Neural cell (in vitro differentiated cells): ENCODE results near the gene TSPAN31. TPM values are rescaled to one million over a fixed set of nuclear protein-coding genes. Genes with fewer than 3 reads are reported as not detected.

Source experiments
- H2AFZ ChIP-seq: fragments of 200-600, 300-800 bp; sonication (generic), shearing (Covaris generic); 2 replicates; pipeline ENCODE4 v1.6.0; 2014; ENCODE audit warnings: low read depth, mild to moderate bottlenecking, antibody characterized with exemption, low read length, moderate library complexity
- H3F3A ChIP-seq: fragments of 200-600 bp; shearing (Covaris generic); 2 replicates; pipeline ENCODE4 v1.6.1; 2016; ENCODE audit warnings: mild to moderate bottlenecking, moderate library complexity, mixed read lengths, antibody characterized with exemption, low read length; ENCODE audit not compliant: insufficient read depth, poor library complexity, severe bottlenecking
- H3K27ac ChIP-seq: fragments of 200-600, 300-800 bp; sonication (generic), shearing (Covaris generic); 2 replicates; pipeline ENCODE4 v1.5.1; 2014; ENCODE audit warnings: mild to moderate bottlenecking, low read length, moderate library complexity
- H3K27me3 ChIP-seq: fragments of 300-800, 200-600 bp; sonication (generic), shearing (Covaris generic); 2 replicates; pipeline ENCODE4 v1.6.0; 2014; ENCODE audit warnings: mild to moderate bottlenecking, low read depth, low read length, moderate library complexity; ENCODE audit not compliant: insufficient read depth
- H3K36me3 ChIP-seq: fragments of 300-800, 200-600 bp; sonication (generic), shearing (Covaris generic); 2 replicates; pipeline ENCODE4 v1.5.1; 2014; ENCODE audit warnings: mild to moderate bottlenecking, antibody characterized with exemption, low read length, moderate library complexity; ENCODE audit not compliant: insufficient read depth
- H3K4me2 ChIP-seq: fragments of 300-800, 200-600 bp; sonication (generic), shearing (Covaris generic); 2 replicates; pipeline ENCODE4 v1.6.0; 2014; ENCODE audit warnings: mild to moderate bottlenecking, low read length
- H3K4me3 ChIP-seq: fragments of 300-800, 200-600 bp; sonication (generic), shearing (Covaris generic); 2 replicates; pipeline ENCODE4 v1.5.1; 2014; ENCODE audit warnings: mild to moderate bottlenecking, low read length, moderate library complexity
- H3K79me2 ChIP-seq: fragments of 200-600 bp; shearing (Covaris generic); replicated peaks from 2 replicates; pipeline ENCODE4 v1.6.0; 2014; ENCODE audit warnings: mild to moderate bottlenecking, low read length, moderate library complexity; ENCODE audit not compliant: insufficient read depth
- H3K9ac ChIP-seq: fragments of 300-800, 200-600 bp; sonication (generic), shearing (Covaris generic); 2 replicates; pipeline ENCODE4 v1.6.1; 2016; ENCODE audit warnings: mild to moderate bottlenecking, low read length, mixed read lengths
- H3K9me2 ChIP-seq: fragments of 200-600 bp; shearing (Covaris generic); 2 replicates; pipeline ENCODE4 v1.6.1; 2016; ENCODE audit warnings: mild to moderate bottlenecking, low read length, mixed read lengths; ENCODE audit not compliant: insufficient read depth
- H3K9me3 ChIP-seq: fragments of 200-600, 300-800 bp; sonication (generic), shearing (Covaris generic); 2 replicates; pipeline ENCODE4 v1.6.1; 2016; ENCODE audit warnings: mild to moderate bottlenecking, mixed run types, low read length, moderate library complexity, mixed read lengths
- H4K20me1 ChIP-seq: fragments of 200-600 bp; shearing (Covaris generic); 2 replicates; pipeline ENCODE4 v1.6.1; 2016; ENCODE audit warnings: mild to moderate bottlenecking, mixed run types; ENCODE audit not compliant: insufficient read depth
- EP300 ChIP-seq: fragments of 450-650 bp; conservative IDR thresholded peaks from 2 replicates; pipeline ENCODE4 v1.6.1; 2014; ENCODE audit warnings: antibody characterized with exemption, mild to moderate bottlenecking, moderate library complexity; ENCODE audit not compliant: poor library complexity, severe bottlenecking
- EZH2 ChIP-seq: fragments of 200-600, 300-800 bp; shearing (Covaris generic), sonication (generic); IDR thresholded peaks from 2 replicates; pipeline ENCODE4 v1.6.1; 2014; ENCODE audit warnings: antibody characterized with exemption, low read length, borderline replicate concordance, mild to moderate bottlenecking; ENCODE audit not compliant: insufficient read depth, poor library complexity, severe bottlenecking
- MXI1 ChIP-seq: fragments of 450-650 bp; conservative IDR thresholded peaks from 2 replicates; pipeline ENCODE4 v1.6.1; 2014; ENCODE audit warnings: antibody characterized with exemption, mild to moderate bottlenecking; ENCODE audit not compliant: poor library complexity, severe bottlenecking
- POLR2AphosphoS5 ChIP-seq: IDR thresholded peaks from 2 replicates; pipeline ENCODE4 v1.6.1; 2012
- RAD21 ChIP-seq: fragments of 450-650 bp; conservative IDR thresholded peaks from 2 replicates; pipeline ENCODE4 v1.6.1; 2014; ENCODE audit warnings: antibody characterized with exemption, mild to moderate bottlenecking, moderate library complexity
- SMC3 ChIP-seq: fragments of 450-650 bp; conservative IDR thresholded peaks from 2 replicates; pipeline ENCODE4 v1.6.1; 2014; ENCODE audit warnings: antibody characterized with exemption, mild to moderate bottlenecking, moderate library complexity; ENCODE audit not compliant: poor library complexity
- TAF1 ChIP-seq: IDR thresholded peaks from 2 replicates; pipeline ENCODE4 v1.6.1; 2012; ENCODE audit warnings: low read depth
- polyA plus RNA-seq: library from polyadenylated mRNA; depleted of rRNA; stranded (reverse); fragments of >200 nt; gene quantifications from 2 replicates; pipeline ENCODE4 v1.2.3, GENCODE V29; 2014
- TF ChIP-seq, protein P1 (sequence below): IDR thresholded peaks from 2 replicates; pipeline ENCODE4 v1.6.1; 2012; ENCODE audit warnings: borderline replicate concordance
- TF ChIP-seq, protein P2 (sequence below): fragments of 450-650 bp; IDR thresholded peaks from 2 replicates; pipeline ENCODE4 v1.5.1; 2014; ENCODE audit warnings: antibody characterized with exemption, mild to moderate bottlenecking, moderate library complexity; ENCODE audit not compliant: poor library complexity, severe bottlenecking

The TSPAN31 gene
- polyA plus RNA-seq, 1 donor from 2014 or later = 85.3 TPM

GRCh38 chr12:57770734-57771133 is 25.9 kb downstream of the TSPAN31 start:
- Histone ChIP-seq H3K9me2 (no peaks in the 10 kb centered on the region), H2AFZ (no peak overlapping the region), H3K27ac (no peak overlapping the region), H3K27me3 (peaks cover 20% of the 10 kb centered on the region), H3K4me2 (no peak overlapping the region), H3K9ac (no peak overlapping the region), H3K4me3 (no peak overlapping the region), H3F3A (no peaks in the 10 kb centered on the region), H3K79me2 (no peaks in the 10 kb centered on the region), H3K36me3 (no peaks in the 10 kb centered on the region), H3K9me3 (no peaks in the 10 kb centered on the region), H4K20me1 (no peaks in the 10 kb centered on the region)
- TF ChIP-seq SMC3 = no peak
- no peak for TF ChIP-seq POLR2AphosphoS5
- TF ChIP-seq, protein P1, sequence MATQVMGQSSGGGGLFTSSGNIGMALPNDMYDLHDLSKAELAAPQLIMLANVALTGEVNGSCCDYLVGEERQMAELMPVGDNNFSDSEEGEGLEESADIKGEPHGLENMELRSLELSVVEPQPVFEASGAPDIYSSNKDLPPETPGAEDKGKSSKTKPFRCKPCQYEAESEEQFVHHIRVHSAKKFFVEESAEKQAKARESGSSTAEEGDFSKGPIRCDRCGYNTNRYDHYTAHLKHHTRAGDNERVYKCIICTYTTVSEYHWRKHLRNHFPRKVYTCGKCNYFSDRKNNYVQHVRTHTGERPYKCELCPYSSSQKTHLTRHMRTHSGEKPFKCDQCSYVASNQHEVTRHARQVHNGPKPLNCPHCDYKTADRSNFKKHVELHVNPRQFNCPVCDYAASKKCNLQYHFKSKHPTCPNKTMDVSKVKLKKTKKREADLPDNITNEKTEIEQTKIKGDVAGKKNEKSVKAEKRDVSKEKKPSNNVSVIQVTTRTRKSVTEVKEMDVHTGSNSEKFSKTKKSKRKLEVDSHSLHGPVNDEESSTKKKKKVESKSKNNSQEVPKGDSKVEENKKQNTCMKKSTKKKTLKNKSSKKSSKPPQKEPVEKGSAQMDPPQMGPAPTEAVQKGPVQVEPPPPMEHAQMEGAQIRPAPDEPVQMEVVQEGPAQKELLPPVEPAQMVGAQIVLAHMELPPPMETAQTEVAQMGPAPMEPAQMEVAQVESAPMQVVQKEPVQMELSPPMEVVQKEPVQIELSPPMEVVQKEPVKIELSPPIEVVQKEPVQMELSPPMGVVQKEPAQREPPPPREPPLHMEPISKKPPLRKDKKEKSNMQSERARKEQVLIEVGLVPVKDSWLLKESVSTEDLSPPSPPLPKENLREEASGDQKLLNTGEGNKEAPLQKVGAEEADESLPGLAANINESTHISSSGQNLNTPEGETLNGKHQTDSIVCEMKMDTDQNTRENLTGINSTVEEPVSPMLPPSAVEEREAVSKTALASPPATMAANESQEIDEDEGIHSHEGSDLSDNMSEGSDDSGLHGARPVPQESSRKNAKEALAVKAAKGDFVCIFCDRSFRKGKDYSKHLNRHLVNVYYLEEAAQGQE = no peak
- TF ChIP-seq, protein P2, sequence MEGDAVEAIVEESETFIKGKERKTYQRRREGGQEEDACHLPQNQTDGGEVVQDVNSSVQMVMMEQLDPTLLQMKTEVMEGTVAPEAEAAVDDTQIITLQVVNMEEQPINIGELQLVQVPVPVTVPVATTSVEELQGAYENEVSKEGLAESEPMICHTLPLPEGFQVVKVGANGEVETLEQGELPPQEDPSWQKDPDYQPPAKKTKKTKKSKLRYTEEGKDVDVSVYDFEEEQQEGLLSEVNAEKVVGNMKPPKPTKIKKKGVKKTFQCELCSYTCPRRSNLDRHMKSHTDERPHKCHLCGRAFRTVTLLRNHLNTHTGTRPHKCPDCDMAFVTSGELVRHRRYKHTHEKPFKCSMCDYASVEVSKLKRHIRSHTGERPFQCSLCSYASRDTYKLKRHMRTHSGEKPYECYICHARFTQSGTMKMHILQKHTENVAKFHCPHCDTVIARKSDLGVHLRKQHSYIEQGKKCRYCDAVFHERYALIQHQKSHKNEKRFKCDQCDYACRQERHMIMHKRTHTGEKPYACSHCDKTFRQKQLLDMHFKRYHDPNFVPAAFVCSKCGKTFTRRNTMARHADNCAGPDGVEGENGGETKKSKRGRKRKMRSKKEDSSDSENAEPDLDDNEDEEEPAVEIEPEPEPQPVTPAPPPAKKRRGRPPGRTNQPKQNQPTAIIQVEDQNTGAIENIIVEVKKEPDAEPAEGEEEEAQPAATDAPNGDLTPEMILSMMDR = no peak
- TF ChIP-seq MXI1 = no peak
- no peak for TF ChIP-seq EZH2
- no peak for TF ChIP-seq RAD21
- no peak for TF ChIP-seq TAF1
- TF ChIP-seq EP300 = no peak

GRCh38 chr12:57771236-57771872 is 26.5 kb downstream of the TSPAN31 start:
- H4K20me1 ChIP-seq = no peaks in the 10 kb centered on the region
- peak overlapping the region; percentile 76 for H3K4me3 ChIP-seq
- peak overlapping the region; percentile 79 for H3K4me2 ChIP-seq
- TF ChIP-seq POLR2AphosphoS5 (no peak), RAD21 (no peak), EZH2 (no peak), TAF1 (no peak), SMC3 (no peak), EP300 (no peak), MXI1 (no peak)
- TF ChIP-seq, protein P1 = no peak
- TF ChIP-seq, protein P2 = no peak
- no peaks in the 10 kb centered on the region for H3K36me3 ChIP-seq
- H3K9ac ChIP-seq = peak overlapping the region; percentile 70
- peak overlapping the region; percentile 90 for H2AFZ ChIP-seq
- no peaks in the 10 kb centered on the region for H3K79me2 ChIP-seq
- no peaks in the 10 kb centered on the region for H3F3A ChIP-seq
- H3K9me3 ChIP-seq = no peaks in the 10 kb centered on the region
- H3K27me3 ChIP-seq = peaks cover 14% of the 10 kb centered on the region
- H3K27ac ChIP-seq = peak overlapping the region; percentile 57
- H3K9me2 ChIP-seq = no peaks in the 10 kb centered on the region
